Hepatocyte (in vitro differentiated cells): ENCODE data around the gene ADAMTS9. TPM values are rescaled to one million over a fixed set of nuclear protein-coding genes. Genes with fewer than 3 reads are reported as not detected.

Experiments used
- DNase-seq: peaks from one replicate; pipeline ENCODE4 v3.0.0-alpha.2; 2016; ENCODE audit warnings: low spot score
- H2AFZ ChIP-seq: fragments of 200-600 bp; sonication (generic); 2 replicates; pipeline ENCODE4 v1.6.0; 2016; ENCODE audit warnings: antibody characterized with exemption, mild to moderate bottlenecking
- H3K27ac ChIP-seq: fragments of 200-600 bp; sonication (generic); 2 replicates; pipeline ENCODE4 v1.5.1; 2016; ENCODE audit warnings: mild to moderate bottlenecking
- H3K27me3 ChIP-seq: fragments of 200-600 bp; sonication (generic); 2 replicates; pipeline ENCODE4 v1.6.1; 2016
- H3K36me3 ChIP-seq: fragments of 200-600 bp; sonication (generic); replicated peaks from 2 replicates; pipeline ENCODE4 v1.5.1; 2016; ENCODE audit warnings: low read depth; ENCODE audit not compliant: insufficient read depth
- H3K4me1 ChIP-seq: fragments of 200-600 bp; sonication (generic); 2 replicates; pipeline ENCODE4 v1.5.1; 2016; ENCODE audit warnings: mild to moderate bottlenecking, moderate library complexity; ENCODE audit not compliant: insufficient read depth
- H3K4me2 ChIP-seq: fragments of 200-600 bp; sonication (generic); 2 replicates; pipeline ENCODE4 v1.6.0; 2016
- H3K4me3 ChIP-seq: fragments of 200-600 bp; sonication (generic); 2 replicates; pipeline ENCODE4 v1.5.1; 2016; ENCODE audit warnings: mild to moderate bottlenecking
- H3K79me2 ChIP-seq: fragments of 200-600 bp; sonication (generic); 2 replicates; pipeline ENCODE4 v1.6.0; 2017; ENCODE audit warnings: mild to moderate bottlenecking
- H3K9me2 ChIP-seq: fragments of 200-600 bp; sonication (generic); replicated peaks from 2 replicates; pipeline ENCODE4 v1.6.0; 2017; ENCODE audit warnings: mild to moderate bottlenecking; ENCODE audit not compliant: insufficient read depth
- H3K9me3 ChIP-seq: fragments of 200-600 bp; sonication (generic); 2 replicates; pipeline ENCODE4 v1.5.1; 2016; ENCODE audit warnings: low read depth, mild to moderate bottlenecking
- H4K20me1 ChIP-seq: fragments of 200-600 bp; sonication (generic); 2 replicates; pipeline ENCODE4 v1.6.0; 2016; ENCODE audit warnings: mild to moderate bottlenecking; ENCODE audit not compliant: insufficient read depth, poor library complexity, severe bottlenecking
- EZH2 ChIP-seq: fragments of 200-600 bp; sonication (generic); IDR thresholded peaks from 2 replicates; pipeline ENCODE4 v1.6.1; 2016; ENCODE audit warnings: antibody characterized with exemption, mild to moderate bottlenecking, borderline replicate concordance
- EZH2phosphoT487 ChIP-seq: fragments of 200-600 bp; sonication (generic); IDR thresholded peaks from one replicate; pipeline ENCODE4 v1.6.1; 2018; ENCODE audit warnings: antibody characterized with exemption, mild to moderate bottlenecking, low read depth, moderate library complexity; ENCODE audit not compliant: unreplicated experiment, severe bottlenecking
- WGBS: methylation state at CpG from one replicate; pipeline ENCODE4 v1.1.6; 2016; ENCODE audit warnings: low lambda C conversion rate; ENCODE audit errors: missing lambda C conversion rate; 5-methylcytosine and 5-hydroxymethylcytosine counted together
- polyA plus RNA-seq: library from polyadenylated mRNA; unstranded; fragments of >200 nt; fragmentation: Nextera tagmentation; extraction: Ambion mirVana; gene quantifications from 2 replicates; pipeline ENCODE4 v1.2.1, GENCODE V29; 2016
- total RNA-seq: library from RNA; depleted of rRNA; stranded (reverse); fragments of >200 nt; gene quantifications from 2 replicates; pipeline ENCODE4 v1.2.3, GENCODE V29; 2014
- TF ChIP-seq, protein P1 (sequence below): fragments of 200-600 bp; sonication (generic); IDR thresholded peaks from 2 replicates; pipeline ENCODE4 v1.5.1; 2016; ENCODE audit warnings: antibody characterized with exemption, mild to moderate bottlenecking; ENCODE audit not compliant: poor library complexity

Gene ADAMTS9
- total and polyA plus RNA-seq, 2 experiments from 2014 or later, result 56.9 to 145 TPM

DNA sequence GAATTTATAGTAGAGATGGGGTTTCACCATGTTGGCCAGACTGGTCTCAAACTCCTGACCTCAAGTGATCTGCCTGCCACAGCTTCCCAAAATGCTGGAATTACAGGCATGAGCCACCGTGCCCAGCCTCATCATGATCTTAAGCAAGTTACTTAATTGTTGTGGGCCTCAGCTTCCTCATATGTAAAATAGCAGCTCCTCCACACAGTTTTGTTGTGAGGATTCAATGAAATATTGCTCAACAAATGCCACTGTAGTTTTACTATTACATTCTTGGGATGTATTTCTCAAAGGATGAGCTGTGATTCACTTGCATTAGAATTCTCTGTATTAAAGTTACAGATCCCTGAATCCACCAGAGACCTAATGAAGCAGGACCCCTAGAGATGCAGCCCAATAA lies 168.8 kb downstream of the ADAMTS9 start:
- 100% methylated on average over 1 of the region's 1 CpG for WGBS
- H3K36me3 ChIP-seq, result no peaks in the 10 kb centered on the region

DNA sequence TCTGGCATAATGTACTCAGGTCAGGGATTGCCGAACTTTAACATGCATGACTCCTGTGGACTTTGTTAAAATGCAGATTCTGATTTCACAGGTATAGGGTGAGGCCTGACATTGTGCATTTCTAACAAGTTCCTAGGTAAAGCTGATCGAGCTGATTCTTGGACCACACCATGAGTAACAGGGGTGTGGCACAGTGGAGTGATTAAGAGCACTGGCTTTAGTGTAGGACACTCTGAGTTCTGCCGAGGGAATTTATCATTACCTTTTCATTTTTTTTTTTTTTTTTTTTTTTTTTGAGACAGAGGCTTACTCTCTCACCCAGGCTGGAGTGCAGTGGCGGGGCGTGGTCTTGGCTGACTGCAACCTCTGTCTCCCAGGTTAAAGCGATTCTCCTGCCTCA lies 169.3 kb downstream of the ADAMTS9 start:
- Histone ChIP-seq H3K36me3 (no peaks in the 10 kb centered on the region), H3K4me2 (no peak overlapping the region), H3K4me1 (peaks cover 5% of the 10 kb centered on the region), H3K9me3 (no peaks in the 10 kb centered on the region), H3K27me3 (no peaks in the 10 kb centered on the region), H2AFZ (no peak overlapping the region), H3K9me2 (no peaks in the 10 kb centered on the region), H3K79me2 (no peaks in the 10 kb centered on the region), H3K4me3 (no peak overlapping the region), H3K27ac (no peak overlapping the region), H4K20me1 (no peaks in the 10 kb centered on the region)
- DNase-seq, result no peak
- TF ChIP-seq, protein P1, sequence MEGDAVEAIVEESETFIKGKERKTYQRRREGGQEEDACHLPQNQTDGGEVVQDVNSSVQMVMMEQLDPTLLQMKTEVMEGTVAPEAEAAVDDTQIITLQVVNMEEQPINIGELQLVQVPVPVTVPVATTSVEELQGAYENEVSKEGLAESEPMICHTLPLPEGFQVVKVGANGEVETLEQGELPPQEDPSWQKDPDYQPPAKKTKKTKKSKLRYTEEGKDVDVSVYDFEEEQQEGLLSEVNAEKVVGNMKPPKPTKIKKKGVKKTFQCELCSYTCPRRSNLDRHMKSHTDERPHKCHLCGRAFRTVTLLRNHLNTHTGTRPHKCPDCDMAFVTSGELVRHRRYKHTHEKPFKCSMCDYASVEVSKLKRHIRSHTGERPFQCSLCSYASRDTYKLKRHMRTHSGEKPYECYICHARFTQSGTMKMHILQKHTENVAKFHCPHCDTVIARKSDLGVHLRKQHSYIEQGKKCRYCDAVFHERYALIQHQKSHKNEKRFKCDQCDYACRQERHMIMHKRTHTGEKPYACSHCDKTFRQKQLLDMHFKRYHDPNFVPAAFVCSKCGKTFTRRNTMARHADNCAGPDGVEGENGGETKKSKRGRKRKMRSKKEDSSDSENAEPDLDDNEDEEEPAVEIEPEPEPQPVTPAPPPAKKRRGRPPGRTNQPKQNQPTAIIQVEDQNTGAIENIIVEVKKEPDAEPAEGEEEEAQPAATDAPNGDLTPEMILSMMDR, result no peak
- TF ChIP-seq EZH2phosphoT487, result no peak
- TF ChIP-seq EZH2, result no peak
- WGBS, result 84% methylated on average over 6 of the region's 6 CpGs

More for the DNA sequence above, 168.8 kb downstream of the ADAMTS9 start:
- no peak for DNase-seq
- Histone ChIP-seq H3K4me3 (no peak overlapping the region), H3K4me2 (no peak overlapping the region), H4K20me1 (no peaks in the 10 kb centered on the region), H3K27ac (no peak overlapping the region), H3K79me2 (no peaks in the 10 kb centered on the region), H3K27me3 (no peaks in the 10 kb centered on the region), H2AFZ (no peak overlapping the region), H3K4me1 (peaks cover 5% of the 10 kb centered on the region), H3K9me3 (no peaks in the 10 kb centered on the region), H3K9me2 (no peaks in the 10 kb centered on the region)
- no peak for TF ChIP-seq EZH2
- TF ChIP-seq, protein P1, result no peak
- no peak for TF ChIP-seq EZH2phosphoT487

GRCh38 chr3:64514889-64515288 lies 172.9 kb downstream of the ADAMTS9 start:
- Histone ChIP-seq H3K4me2 (no peak overlapping the region), H2AFZ (no peak overlapping the region), H3K9me2 (no peaks in the 10 kb centered on the region), H3K79me2 (no peaks in the 10 kb centered on the region), H4K20me1 (no peaks in the 10 kb centered on the region), H3K4me1 (no peaks in the 10 kb centered on the region), H3K27me3 (no peaks in the 10 kb centered on the region), H3K27ac (no peak overlapping the region), H3K36me3 (no peaks in the 10 kb centered on the region), H3K4me3 (no peak overlapping the region), H3K9me3 (no peaks in the 10 kb centered on the region)
- DNase-seq, result no peak
- no peak for TF ChIP-seq EZH2phosphoT487
- no peak for TF ChIP-seq EZH2
- TF ChIP-seq, protein P1, result no peak
- WGBS, result 89% methylated on average over 3 of the region's 3 CpGs

DNA sequence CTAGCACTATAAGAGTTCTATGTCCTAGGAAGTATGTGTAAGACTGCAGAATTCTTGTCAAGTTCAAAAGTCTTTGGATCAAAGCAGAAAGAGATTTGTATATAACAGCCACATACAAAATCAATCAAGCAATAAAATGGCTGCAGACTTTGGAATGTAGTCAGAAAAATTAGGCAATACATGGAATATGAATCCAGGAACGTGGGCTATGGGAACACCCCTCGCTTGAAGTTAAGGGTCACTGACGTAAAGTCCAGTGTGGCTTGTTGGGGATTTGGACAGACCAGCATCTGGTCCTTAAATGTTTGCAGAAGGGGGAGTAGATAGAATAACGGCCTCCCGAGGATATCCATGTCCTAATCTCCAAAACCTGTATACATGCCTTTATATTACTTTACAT lies 178.6 kb downstream of the ADAMTS9 start:
- WGBS, result 65% methylated on average over 5 of the region's 5 CpGs
- H3K36me3 ChIP-seq, result no peaks in the 10 kb centered on the region
- no peak overlapping the region for H3K27ac ChIP-seq
- H3K4me2 ChIP-seq, result no peak overlapping the region
- no peak for DNase-seq
- no peaks in the 10 kb centered on the region for H3K9me2 ChIP-seq
- no peak for TF ChIP-seq EZH2phosphoT487
- no peak for TF ChIP-seq EZH2
- TF ChIP-seq, protein P1, result no peak
- H3K27me3 ChIP-seq, result no peaks in the 10 kb centered on the region
- no peaks in the 10 kb centered on the region for H3K9me3 ChIP-seq
- no peaks in the 10 kb centered on the region for H4K20me1 ChIP-seq
- H3K4me3 ChIP-seq, result no peak overlapping the region
- no peak overlapping the region for H2AFZ ChIP-seq
- H3K4me1 ChIP-seq, result no peaks in the 10 kb centered on the region
- no peaks in the 10 kb centered on the region for H3K79me2 ChIP-seq
